SH-SY5Y (cell line): ENCODE results near the gene STX1B.

Experiments used
- GATA2 ChIP-seq: IDR thresholded peaks from 2 replicates; pipeline ENCODE4 v1.6.1; 2011; ENCODE audit warnings: mild to moderate bottlenecking, low read depth, low read length
- GATA3 ChIP-seq: IDR thresholded peaks from 2 replicates; pipeline ENCODE4 v1.6.1; 2011; ENCODE audit warnings: low read depth, mild to moderate bottlenecking, low read length, moderate library complexity

GRCh38 chr16:31016018-31016417 is 5.6 kb upstream of the STX1B start:
- TF ChIP-seq GATA2 (no peak), GATA3 (no peak)
